WTC11 (cell line): Measurements from ENCODE around the gene DNAJC6. TPM values are rescaled to one million over a fixed set of nuclear protein-coding genes. Genes with fewer than 3 reads are reported as not detected.

Experiments used
- ATAC-seq: fragments of 200-7000 bp; cut with Tn5 transposase; 2 replicates; pipeline ENCODE4 v1.10.0; 2021; ENCODE audit warnings: mild to moderate bottlenecking, moderate library complexity
- CTCF ChIA-PET: fragments of 300-600 bp; sonication (Branson Sonifier 250); formaldehyde crosslinking; loops from one replicate; lab custom pipeline; 2021; ENCODE audit warnings: antibody characterized with exemption; lab: Charles Lee
- POLR2A ChIA-PET: fragments of 350-600 bp; sonication (Branson Sonifier 250); formaldehyde crosslinking; loops from one replicate; lab custom pipeline; 2021; ENCODE audit warnings: antibody characterized with exemption; lab: Charles Lee
- DNase-seq: peaks from one replicate; pipeline ENCODE4 v3.0.0; 2021; ENCODE audit warnings: low spot score
- H3K27ac Mint-ChIP-seq: 2 replicates; pipeline ENCODE4 v1.8.0; 2021; ENCODE audit warnings: mixed read lengths
- H3K27me3 Mint-ChIP-seq: 2 replicates; pipeline ENCODE4 v1.8.0; 2021; ENCODE audit warnings: low read depth, mild to moderate bottlenecking, moderate library complexity, mixed read lengths
- H3K36me3 Mint-ChIP-seq: 2 replicates; pipeline ENCODE4 v1.8.0; 2021; ENCODE audit warnings: mixed read lengths
- H3K4me1 Mint-ChIP-seq: 2 replicates; pipeline ENCODE4 v1.8.0; 2022; ENCODE audit warnings: mixed read lengths
- H3K4me3 Mint-ChIP-seq: 2 replicates; pipeline ENCODE4 v1.8.0; 2021; ENCODE audit warnings: mild to moderate bottlenecking, moderate library complexity, mixed read lengths
- H3K9me3 Mint-ChIP-seq: 2 replicates; pipeline ENCODE4 v1.8.0; 2021; ENCODE audit warnings: mixed read lengths
- FOXP1 ChIP-seq: sonication (generic); formaldehyde crosslinking; IDR thresholded peaks from 2 replicates; pipeline ENCODE4 v1.8.0; 2022; ENCODE audit warnings: missing genetic modification reagents, mild to moderate bottlenecking, moderate library complexity, borderline replicate concordance
- IRF2 ChIP-seq: sonication (generic); formaldehyde crosslinking; IDR thresholded peaks from 2 replicates; pipeline ENCODE4 v1.8.0; 2022; ENCODE audit warnings: low read depth, missing genetic modification reagents, borderline replicate concordance
- NR3C1 ChIP-seq: sonication (generic); formaldehyde crosslinking; conservative IDR thresholded peaks from 2 replicates; pipeline ENCODE4 v1.8.1; 2023; ENCODE audit warnings: low read depth, mild to moderate bottlenecking, missing genetic modification reagents
- ZNF232 ChIP-seq: sonication (generic); formaldehyde crosslinking; IDR thresholded peaks from 2 replicates; pipeline ENCODE4 v1.8.0; 2022; ENCODE audit warnings: mild to moderate bottlenecking, missing genetic modification reagents
- total RNA-seq: library from RNA; stranded (reverse); gene quantifications from 3 replicates; pipeline ENCODE4 v1.2.3, GENCODE V29; 2021
- TF ChIP-seq, protein P1 (sequence below): sonication (generic); formaldehyde crosslinking; IDR thresholded peaks from 2 replicates; pipeline ENCODE4 v1.8.1; 2023; ENCODE audit warnings: mild to moderate bottlenecking, missing genetic modification reagents
- TF ChIP-seq, protein P2 (sequence below): fragments of 250-450 bp; sonication (Bioruptor Pico); IDR thresholded peaks from 2 replicates; pipeline ENCODE4 v1.9.0; 2021; ENCODE audit warnings: moderate library complexity, mild to moderate bottlenecking, inconsistent platforms, borderline replicate concordance
- TF ChIP-seq, protein P3 (sequence below): sonication (generic); formaldehyde crosslinking; IDR thresholded peaks from 2 replicates; pipeline ENCODE4 v1.8.1; 2023; ENCODE audit warnings: mild to moderate bottlenecking, missing genetic modification reagents, moderate library complexity
- TF ChIP-seq, protein P4 (sequence below): sonication (generic); formaldehyde crosslinking; conservative IDR thresholded peaks from 2 replicates; pipeline ENCODE4 v1.8.1; 2023; ENCODE audit warnings: mild to moderate bottlenecking, low read depth, missing genetic modification reagents, moderate library complexity
- TF ChIP-seq, protein P5 (sequence below): sonication (generic); formaldehyde crosslinking; IDR thresholded peaks from 2 replicates; pipeline ENCODE4 v1.8.1; 2022; ENCODE audit warnings: low read depth, missing genetic modification reagents, borderline replicate concordance
- TF ChIP-seq, protein P6 (sequence below): sonication (generic); formaldehyde crosslinking; IDR thresholded peaks from 2 replicates; pipeline ENCODE4 v1.8.0; 2022; ENCODE audit warnings: missing genetic modification reagents
- TF ChIP-seq, protein P7 (sequence below): sonication (generic); formaldehyde crosslinking; IDR thresholded peaks from 2 replicates; pipeline ENCODE4 v1.8.1; 2022; ENCODE audit warnings: mild to moderate bottlenecking, missing genetic modification reagents, moderate library complexity, borderline replicate concordance
- TF ChIP-seq, protein P8 (sequence below): fragments of 250-450 bp; sonication (Bioruptor Pico); IDR thresholded peaks from 2 replicates; pipeline ENCODE4 v1.9.0; 2021; ENCODE audit warnings: mild to moderate bottlenecking

The DNAJC6 gene
- total RNA-seq, 1 experiment from 2014 or later: 9.1 TPM

DNA sequence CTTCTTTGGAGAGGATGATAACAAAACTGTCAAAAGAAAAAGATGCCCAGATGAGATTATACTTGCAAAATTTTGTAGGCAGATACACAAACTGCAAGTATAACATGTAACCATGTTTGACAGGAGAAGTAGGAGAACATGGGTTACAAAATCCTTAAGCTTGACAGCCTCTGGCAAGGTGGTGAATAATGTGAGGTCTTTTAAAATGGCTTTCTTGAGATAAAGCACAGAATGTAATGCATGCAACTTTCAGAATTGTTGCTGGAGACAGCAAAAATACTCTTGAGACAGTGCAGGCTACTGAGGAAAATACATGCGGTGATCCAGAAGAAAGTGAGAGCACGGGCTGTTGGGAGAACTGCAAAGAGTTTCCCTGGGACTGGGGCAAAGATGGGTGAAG lies 24.7 kb downstream of the DNAJC6 start:
- no peak overlapping the region for H3K4me3 Mint-ChIP-seq
- no peaks in the 10 kb centered on the region for H3K27me3 Mint-ChIP-seq
- ATAC-seq: no peak
- H3K27ac Mint-ChIP-seq: no peak overlapping the region
- H3K9me3 Mint-ChIP-seq: peaks cover 10% of the 10 kb centered on the region
- H3K36me3 Mint-ChIP-seq: peaks cover 7% of the 10 kb centered on the region
- ChIA-PET POLR2A (no interaction called here), CTCF (no interaction called here)
- TF ChIP-seq, protein P1, sequence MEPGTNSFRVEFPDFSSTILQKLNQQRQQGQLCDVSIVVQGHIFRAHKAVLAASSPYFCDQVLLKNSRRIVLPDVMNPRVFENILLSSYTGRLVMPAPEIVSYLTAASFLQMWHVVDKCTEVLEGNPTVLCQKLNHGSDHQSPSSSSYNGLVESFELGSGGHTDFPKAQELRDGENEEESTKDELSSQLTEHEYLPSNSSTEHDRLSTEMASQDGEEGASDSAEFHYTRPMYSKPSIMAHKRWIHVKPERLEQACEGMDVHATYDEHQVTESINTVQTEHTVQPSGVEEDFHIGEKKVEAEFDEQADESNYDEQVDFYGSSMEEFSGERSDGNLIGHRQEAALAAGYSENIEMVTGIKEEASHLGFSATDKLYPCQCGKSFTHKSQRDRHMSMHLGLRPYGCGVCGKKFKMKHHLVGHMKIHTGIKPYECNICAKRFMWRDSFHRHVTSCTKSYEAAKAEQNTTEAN (CRISPR knock-in tag): no peak
- TF ChIP-seq IRF2 (CRISPR knock-in tag) (no peak), NR3C1 (CRISPR knock-in tag) (no peak)
- TF ChIP-seq, protein P2, sequence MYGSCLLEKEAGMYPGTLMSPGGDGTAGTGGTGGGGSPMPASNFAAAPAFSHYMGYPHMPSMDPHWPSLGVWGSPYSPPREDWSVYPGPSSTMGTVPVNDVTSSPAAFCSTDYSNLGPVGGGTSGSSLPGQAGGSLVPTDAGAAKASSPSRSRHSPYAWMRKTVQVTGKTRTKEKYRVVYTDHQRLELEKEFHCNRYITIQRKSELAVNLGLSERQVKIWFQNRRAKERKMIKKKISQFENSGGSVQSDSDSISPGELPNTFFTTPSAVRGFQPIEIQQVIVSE: no peak
- TF ChIP-seq, all 79 proteins: peak for 0
- no peaks in the 10 kb centered on the region for H3K4me1 Mint-ChIP-seq
- no peak for DNase-seq

DNA sequence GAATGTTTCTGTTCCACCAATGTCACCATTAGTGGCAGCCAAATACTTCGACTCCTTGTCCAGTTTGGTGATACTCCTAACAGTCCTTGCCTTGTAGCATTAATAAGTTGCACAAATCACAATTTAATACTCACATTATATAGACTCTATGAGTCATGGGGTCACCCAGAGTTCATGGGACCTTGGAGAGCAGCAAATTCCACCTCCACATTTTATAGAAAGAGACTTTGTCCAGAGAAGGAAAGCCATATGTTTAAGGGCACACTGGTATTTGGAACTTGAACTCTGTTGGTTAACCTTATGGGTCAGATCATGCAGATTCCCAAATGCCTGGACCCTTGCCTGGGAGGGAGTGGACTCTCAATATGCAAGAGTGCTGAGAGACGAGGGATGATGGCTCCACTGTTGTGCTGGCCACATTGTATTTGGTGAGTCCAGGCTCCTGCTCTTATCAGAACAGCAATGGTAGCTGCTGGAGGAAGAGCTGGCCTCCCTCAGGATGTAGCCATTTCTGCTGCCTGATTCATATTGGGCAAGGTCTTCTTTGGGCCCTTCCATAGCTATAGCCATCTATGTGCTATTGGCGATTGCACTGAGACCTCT lies 30.6 kb downstream of the DNAJC6 start:
- Mint-ChIP-seq H3K9me3 (peaks cover 7% of the 10 kb centered on the region), H3K27ac (no peak overlapping the region)
- no peak for DNase-seq
- no peak for TF ChIP-seq IRF2 (CRISPR knock-in tag)
- TF ChIP-seq, protein P3, sequence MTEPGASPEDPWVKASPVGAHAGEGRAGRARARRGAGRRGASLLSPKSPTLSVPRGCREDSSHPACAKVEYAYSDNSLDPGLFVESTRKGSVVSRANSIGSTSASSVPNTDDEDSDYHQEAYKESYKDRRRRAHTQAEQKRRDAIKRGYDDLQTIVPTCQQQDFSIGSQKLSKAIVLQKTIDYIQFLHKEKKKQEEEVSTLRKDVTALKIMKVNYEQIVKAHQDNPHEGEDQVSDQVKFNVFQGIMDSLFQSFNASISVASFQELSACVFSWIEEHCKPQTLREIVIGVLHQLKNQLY (CRISPR knock-in tag): no peak
- no peak for TF ChIP-seq FOXP1 (CRISPR knock-in tag)
- TF ChIP-seq, protein P4, sequence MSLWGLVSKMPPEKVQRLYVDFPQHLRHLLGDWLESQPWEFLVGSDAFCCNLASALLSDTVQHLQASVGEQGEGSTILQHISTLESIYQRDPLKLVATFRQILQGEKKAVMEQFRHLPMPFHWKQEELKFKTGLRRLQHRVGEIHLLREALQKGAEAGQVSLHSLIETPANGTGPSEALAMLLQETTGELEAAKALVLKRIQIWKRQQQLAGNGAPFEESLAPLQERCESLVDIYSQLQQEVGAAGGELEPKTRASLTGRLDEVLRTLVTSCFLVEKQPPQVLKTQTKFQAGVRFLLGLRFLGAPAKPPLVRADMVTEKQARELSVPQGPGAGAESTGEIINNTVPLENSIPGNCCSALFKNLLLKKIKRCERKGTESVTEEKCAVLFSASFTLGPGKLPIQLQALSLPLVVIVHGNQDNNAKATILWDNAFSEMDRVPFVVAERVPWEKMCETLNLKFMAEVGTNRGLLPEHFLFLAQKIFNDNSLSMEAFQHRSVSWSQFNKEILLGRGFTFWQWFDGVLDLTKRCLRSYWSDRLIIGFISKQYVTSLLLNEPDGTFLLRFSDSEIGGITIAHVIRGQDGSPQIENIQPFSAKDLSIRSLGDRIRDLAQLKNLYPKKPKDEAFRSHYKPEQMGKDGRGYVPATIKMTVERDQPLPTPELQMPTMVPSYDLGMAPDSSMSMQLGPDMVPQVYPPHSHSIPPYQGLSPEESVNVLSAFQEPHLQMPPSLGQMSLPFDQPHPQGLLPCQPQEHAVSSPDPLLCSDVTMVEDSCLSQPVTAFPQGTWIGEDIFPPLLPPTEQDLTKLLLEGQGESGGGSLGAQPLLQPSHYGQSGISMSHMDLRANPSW: no peak
- TF ChIP-seq, protein P5, sequence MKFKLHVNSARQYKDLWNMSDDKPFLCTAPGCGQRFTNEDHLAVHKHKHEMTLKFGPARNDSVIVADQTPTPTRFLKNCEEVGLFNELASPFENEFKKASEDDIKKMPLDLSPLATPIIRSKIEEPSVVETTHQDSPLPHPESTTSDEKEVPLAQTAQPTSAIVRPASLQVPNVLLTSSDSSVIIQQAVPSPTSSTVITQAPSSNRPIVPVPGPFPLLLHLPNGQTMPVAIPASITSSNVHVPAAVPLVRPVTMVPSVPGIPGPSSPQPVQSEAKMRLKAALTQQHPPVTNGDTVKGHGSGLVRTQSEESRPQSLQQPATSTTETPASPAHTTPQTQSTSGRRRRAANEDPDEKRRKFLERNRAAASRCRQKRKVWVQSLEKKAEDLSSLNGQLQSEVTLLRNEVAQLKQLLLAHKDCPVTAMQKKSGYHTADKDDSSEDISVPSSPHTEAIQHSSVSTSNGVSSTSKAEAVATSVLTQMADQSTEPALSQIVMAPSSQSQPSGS (CRISPR knock-in tag): no peak
- no peak for TF ChIP-seq ZNF232 (CRISPR knock-in tag)
- TF ChIP-seq, protein P6, sequence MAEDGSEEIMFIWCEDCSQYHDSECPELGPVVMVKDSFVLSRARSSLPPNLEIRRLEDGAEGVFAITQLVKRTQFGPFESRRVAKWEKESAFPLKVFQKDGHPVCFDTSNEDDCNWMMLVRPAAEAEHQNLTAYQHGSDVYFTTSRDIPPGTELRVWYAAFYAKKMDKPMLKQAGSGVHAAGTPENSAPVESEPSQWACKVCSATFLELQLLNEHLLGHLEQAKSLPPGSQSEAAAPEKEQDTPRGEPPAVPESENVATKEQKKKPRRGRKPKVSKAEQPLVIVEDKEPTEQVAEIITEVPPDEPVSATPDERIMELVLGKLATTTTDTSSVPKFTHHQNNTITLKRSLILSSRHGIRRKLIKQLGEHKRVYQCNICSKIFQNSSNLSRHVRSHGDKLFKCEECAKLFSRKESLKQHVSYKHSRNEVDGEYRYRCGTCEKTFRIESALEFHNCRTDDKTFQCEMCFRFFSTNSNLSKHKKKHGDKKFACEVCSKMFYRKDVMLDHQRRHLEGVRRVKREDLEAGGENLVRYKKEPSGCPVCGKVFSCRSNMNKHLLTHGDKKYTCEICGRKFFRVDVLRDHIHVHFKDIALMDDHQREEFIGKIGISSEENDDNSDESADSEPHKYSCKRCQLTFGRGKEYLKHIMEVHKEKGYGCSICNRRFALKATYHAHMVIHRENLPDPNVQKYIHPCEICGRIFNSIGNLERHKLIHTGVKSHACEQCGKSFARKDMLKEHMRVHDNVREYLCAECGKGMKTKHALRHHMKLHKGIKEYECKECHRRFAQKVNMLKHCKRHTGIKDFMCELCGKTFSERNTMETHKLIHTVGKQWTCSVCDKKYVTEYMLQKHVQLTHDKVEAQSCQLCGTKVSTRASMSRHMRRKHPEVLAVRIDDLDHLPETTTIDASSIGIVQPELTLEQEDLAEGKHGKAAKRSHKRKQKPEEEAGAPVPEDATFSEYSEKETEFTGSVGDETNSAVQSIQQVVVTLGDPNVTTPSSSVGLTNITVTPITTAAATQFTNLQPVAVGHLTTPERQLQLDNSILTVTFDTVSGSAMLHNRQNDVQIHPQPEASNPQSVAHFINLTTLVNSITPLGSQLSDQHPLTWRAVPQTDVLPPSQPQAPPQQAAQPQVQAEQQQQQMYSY (CRISPR knock-in tag): no peak
- TF ChIP-seq, protein P7, sequence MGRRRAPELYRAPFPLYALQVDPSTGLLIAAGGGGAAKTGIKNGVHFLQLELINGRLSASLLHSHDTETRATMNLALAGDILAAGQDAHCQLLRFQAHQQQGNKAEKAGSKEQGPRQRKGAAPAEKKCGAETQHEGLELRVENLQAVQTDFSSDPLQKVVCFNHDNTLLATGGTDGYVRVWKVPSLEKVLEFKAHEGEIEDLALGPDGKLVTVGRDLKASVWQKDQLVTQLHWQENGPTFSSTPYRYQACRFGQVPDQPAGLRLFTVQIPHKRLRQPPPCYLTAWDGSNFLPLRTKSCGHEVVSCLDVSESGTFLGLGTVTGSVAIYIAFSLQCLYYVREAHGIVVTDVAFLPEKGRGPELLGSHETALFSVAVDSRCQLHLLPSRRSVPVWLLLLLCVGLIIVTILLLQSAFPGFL (CRISPR knock-in tag): no peak
- TF ChIP-seq, protein P8, sequence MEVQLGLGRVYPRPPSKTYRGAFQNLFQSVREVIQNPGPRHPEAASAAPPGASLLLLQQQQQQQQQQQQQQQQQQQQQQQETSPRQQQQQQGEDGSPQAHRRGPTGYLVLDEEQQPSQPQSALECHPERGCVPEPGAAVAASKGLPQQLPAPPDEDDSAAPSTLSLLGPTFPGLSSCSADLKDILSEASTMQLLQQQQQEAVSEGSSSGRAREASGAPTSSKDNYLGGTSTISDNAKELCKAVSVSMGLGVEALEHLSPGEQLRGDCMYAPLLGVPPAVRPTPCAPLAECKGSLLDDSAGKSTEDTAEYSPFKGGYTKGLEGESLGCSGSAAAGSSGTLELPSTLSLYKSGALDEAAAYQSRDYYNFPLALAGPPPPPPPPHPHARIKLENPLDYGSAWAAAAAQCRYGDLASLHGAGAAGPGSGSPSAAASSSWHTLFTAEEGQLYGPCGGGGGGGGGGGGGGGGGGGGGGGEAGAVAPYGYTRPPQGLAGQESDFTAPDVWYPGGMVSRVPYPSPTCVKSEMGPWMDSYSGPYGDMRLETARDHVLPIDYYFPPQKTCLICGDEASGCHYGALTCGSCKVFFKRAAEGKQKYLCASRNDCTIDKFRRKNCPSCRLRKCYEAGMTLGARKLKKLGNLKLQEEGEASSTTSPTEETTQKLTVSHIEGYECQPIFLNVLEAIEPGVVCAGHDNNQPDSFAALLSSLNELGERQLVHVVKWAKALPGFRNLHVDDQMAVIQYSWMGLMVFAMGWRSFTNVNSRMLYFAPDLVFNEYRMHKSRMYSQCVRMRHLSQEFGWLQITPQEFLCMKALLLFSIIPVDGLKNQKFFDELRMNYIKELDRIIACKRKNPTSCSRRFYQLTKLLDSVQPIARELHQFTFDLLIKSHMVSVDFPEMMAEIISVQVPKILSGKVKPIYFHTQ (CRISPR knock-in tag): no peak
- TF ChIP-seq, all 79 proteins: peak for 0
- H3K27me3 Mint-ChIP-seq: no peaks in the 10 kb centered on the region
- H3K36me3 Mint-ChIP-seq: peaks cover 7% of the 10 kb centered on the region
- H3K4me3 Mint-ChIP-seq: no peak overlapping the region
- ChIA-PET CTCF (no interaction called here), POLR2A (no interaction called here)
- ATAC-seq: no peak
- H3K4me1 Mint-ChIP-seq: no peaks in the 10 kb centered on the region
